NCI-H2227 treated with DMSO at 0.1 percent for 48 hours (cell line): ENCODE data around the gene ARHGAP22.

ENCODE experiments used
- DNase-seq: peaks from one replicate; lab custom pipeline; 2025; lab: John Stamatoyannopoulos, UW

ARHGAP22 gene

DNA sequence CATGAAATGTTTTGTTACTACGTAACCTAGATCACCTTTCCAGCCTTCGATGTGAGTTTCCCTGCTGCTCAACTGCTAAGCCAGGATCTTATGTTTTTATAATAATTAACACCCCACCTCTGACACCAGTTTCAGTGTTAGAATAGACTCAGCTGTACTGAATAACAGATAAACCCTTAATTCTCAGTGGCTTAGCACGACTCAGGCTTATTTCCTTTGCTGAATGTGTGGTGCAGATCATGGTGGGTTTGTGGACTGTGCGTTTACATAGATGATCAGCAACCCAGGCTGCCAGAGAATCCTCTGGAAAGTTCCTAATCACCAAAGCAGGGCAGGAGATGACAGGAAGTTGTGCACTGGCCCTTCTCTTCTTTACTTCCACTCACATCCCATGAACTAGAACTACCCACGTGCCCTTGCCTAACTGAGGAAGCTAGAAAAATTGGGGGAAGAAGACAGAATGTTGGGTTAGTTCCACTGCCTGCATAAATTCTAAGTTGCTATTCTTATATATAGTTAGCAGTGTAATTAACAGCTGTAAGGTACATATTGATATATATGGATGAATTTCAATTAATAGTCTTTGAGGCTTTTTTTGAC lies 186.6 kb downstream of the ARHGAP22 start:
- DNase-seq: no peak

DNA sequence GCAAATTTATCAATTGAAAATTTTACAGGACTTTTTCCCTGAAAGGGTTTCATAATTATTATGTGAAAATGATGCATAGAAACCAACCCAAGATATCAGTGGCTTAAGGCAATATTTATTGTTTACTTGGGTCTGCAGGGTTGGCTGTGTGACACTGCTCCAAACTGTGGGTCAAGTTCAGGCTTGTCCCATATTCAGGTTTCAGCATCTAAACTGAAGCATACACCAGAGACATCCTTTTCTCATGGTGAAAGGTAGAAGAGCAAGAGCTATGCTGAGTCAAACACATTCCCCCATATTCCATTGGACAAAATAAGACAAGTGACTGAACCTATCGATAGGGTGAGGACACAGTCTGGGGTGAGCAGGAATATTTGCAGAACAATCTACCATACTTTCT lies 187.5 kb downstream of the ARHGAP22 start:
- DNase-seq: no peak

DNA sequence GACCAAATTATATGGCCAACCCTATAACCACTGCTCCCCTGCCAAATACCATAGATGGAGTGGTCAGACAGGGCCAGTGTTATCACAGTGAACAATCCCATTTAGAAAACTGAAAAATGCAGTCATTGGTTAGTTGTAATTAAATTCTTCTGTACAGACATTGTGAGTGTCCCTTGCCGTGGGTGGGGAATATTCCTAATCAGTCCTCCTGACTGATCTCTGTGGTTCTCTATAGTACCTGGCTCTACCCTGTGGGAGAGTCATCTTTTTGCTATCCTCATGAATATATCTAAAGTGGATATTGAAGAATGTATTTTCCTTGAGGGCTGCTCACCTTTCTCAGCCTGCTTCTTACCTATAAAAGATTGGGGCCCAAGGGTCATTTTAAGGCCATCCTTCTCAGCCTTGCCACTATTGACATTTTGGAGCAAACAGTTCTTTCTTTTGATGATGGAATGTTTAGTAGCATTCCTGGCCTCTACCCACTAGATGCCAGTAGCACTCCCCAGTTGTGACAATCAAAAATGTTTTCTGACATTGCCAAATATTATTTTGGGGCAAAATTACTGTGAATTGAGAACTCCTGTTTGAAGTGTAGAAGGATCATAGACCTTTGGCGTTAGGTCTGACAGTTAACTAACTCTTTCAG lies 188.2 kb downstream of the ARHGAP22 start:
- DNase-seq: no peak

DNA sequence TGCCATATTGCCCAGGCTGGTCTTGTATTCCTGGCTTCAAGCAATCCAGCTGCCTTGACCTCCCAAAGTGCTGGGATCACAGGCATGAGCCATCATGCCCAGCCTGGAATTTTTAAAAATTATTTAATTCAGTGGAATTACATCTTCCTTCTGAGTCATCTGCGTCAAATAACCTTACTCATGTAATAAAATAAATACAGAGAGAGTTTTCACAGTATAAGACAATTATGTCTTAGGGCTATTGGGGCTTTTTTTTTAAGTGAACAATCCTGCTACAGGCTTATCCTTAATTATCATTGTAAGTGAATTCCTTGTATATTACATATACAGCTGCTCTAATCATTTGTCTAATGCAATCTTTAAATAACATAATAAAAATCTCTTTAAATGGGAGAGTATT lies 190.1 kb downstream of the ARHGAP22 start:
- no peak for DNase-seq

DNA sequence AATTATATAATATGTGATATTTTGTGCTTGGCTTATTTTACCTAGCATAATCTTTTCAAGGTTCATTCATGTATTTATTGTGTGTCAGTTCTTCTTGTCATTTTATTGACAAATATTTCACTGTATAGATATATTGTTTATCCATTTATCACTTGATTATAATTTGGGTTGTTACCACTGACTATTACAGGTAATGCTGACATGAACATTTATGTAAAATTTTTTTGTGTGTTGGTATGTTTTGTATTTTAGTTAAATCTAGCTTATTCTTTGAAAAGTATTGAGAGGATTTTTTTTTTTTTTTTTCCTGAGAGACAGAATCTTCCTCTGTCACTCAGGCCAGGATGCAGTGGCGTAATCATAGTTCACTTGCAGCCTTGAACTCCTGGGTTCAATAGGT lies 190.7 kb downstream of the ARHGAP22 start:
- no peak for DNase-seq

DNA sequence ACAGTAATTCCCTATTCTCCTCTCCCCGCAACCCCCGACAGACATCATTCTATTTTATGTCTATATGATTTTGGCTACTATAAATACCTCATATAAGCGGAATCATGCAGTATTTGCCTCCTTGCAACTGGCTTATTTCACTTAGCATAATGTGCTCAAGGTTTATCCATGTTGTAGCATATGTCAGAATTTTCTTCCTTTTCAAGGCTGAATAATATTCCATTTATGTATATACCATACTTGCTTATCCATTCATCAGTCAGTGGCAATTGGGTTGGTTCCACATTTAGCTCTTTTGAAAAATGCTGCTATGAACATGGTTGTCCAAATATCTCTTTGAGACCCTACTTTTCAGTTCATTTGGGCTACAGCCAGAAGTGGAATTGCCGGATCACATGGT lies 191.9 kb downstream of the ARHGAP22 start:
- no peak for DNase-seq

DNA sequence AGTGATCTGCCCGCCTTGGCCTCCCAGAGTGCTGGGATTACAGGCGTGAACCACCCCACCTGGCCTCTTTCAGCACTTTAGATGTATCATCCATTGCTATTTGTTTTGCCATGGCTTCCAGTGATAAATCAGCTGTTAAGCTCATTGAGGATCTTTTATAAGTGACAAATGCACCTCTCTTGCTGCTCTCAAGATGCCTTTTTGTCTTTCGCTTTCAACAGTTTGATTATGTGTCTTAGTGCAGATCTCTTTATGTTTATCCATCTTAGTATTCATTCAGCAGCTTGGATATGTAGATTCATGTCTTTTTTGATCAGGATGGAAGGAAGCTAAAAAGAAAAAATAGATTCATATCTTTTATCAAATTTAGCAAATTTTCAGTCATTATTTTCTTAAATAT lies 192.8 kb downstream of the ARHGAP22 start:
- no peak for DNase-seq

DNA sequence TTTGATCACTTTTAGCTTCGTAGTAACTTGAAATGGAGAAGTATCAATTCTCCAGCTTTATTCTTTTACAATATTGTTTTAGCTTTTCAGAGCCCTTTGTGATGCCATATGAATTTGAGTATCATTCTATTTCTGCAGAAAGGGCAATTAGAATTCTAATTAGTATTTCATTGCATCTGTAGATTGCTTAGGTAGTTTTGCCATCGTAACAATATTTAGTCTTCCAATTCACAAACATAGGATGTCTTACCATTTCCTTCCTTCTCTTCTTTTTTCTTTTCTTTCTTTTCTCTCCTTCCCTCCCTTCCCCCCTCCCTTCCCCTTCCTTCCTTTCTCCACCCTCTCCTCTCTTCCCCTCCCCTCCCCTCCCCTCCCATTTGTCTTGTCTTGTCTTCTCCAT lies 193.4 kb downstream of the ARHGAP22 start:
- DNase-seq: no peak

DNA sequence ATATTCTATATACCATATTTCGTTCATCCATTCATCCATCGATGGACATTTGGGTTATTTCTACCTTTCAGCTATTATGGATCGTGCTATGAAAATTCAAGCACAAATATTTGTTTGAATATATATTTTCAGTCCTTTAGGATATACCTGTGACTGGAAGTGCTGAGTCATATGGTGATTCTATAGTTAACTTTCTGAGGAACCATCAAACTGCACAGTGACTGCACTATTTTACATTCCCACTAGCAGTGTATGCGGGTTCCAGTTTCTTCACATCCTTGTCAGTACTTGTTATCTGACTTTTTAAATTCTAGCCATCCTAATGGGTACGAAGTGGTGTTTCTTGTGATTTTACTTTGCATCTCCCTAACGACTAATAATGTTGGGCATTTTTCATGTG lies 194.4 kb downstream of the ARHGAP22 start:
- DNase-seq: no peak

DNA sequence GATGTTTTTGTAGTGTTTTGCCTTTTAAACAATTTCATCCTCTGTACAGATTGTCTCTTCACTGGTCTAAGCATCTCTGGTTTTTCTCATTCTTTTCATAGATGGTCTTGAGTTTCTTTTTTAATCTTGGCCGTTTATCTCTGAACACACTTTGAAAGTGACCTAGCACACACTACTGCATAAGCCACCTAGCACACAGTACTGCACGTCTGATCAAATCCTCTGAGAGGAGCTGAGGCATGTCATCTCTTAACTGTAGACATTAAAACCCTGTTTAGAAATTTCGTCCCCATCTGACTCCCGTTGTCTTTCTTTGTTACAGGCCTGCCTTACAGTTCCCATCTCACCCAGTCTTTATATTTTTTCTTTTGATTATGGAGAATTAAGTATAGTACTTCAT lies 198.2 kb downstream of the ARHGAP22 start:
- DNase-seq: no peak

DNA sequence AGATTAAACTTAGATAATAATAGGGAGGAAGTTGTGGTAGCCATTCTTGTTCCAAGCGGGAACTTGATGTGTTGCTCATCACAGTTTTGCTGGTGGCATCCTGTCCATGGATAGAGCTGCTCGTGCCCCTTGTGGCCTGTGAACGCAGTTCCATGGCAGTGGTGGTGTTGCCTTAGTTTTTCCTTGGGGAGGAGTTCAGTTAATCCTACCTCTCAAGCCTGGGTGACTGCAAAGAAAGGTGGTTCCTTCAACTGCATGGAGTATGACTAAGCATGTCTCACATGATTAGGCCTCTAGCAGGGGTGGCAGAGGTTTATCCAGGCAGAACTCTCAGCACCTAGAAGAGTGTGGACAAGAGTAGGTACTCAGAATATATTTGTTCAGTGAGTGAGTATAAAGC lies 198.7 kb downstream of the ARHGAP22 start:
- DNase-seq: no peak

DNA sequence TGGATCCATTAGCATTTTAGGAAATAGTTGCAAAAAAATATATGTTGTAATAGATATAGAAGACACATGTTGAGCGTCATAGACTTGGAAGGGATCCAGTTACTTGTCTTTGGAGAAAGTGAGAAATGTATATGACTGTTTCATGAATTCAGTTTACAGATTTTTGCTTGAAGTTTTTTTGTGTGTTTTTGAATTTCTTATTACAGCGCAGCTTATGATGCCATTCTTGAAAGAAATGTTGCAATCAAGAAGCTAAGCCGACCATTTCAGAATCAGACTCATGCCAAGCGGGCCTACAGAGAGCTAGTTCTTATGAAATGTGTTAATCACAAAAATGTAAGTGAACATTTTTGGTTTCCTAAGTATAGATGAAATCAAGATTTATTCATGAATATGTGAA lies 200.2 kb downstream of the ARHGAP22 start:
- no peak for DNase-seq

DNA sequence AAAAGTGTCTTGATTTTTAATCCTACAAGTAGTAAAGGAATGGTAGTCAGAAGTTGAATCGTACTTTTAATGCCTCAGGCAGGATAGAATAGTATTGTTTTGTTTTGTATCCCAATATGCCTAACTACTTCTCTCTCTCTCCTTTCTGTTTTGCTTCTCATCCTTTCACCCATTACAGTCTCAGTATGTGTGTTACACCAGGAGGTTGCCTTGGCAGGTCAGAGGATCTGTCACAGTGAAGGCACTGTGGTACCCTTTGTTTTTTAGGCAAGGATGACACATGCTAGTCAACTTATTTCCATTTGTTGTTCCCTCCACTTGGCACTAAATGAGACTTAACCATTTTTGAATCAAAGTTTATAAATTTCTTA lies 204.0 kb downstream of the ARHGAP22 start:
- no peak for DNase-seq

DNA sequence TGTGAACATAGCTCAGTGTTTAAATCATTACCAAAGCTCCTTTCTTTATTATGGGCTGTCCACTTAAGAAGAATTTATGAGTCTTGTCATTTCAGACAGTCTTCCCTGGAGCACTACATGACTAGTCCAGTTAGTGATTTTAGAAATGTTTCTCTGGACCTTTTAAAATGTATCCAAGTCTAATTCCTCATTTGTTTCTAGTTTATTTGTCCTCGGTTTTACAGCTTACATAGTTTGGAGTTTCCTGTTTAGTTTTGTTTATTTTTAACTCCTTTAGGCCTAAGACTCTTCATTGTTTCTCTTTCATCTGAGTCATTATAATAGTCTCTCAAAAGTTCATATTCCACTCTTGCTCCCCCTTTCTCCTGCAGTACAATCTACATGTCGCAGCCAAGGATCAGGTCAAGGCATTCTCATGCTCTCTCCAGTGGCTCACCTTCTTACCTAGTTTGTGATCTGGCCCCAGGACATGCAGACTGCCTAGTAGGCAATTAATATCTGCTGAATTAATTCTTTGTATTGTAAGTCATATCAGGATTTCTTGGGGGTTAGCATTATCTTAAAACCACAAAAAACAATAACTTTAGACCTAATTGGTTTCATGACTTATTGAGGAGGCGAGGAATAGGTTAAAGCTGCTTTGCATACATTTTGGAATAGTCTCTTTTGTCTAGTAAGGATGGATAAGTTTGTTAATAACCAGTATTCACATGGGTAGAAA lies 204.6 kb downstream of the ARHGAP22 start:
- DNase-seq: no peak

DNA sequence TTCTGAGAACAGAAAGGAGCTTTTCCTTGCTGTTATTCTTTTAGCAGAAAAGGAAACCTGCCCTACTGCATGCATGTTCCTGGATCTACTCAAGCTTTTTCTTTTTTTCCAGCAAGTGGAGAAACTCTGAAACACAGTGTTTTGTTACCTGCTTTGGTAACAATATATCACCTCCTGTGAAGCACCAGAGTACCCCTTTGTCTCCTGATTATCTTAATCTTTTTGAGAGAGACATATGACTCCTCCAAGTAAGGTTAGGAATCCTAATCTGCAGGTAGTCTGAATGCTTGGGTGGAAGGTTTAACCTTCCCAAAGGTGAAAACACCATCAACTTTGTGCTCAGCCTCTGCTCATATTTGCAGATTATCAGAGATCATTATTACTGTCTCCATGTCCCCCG lies 205.3 kb downstream of the ARHGAP22 start:
- no peak for DNase-seq

DNA sequence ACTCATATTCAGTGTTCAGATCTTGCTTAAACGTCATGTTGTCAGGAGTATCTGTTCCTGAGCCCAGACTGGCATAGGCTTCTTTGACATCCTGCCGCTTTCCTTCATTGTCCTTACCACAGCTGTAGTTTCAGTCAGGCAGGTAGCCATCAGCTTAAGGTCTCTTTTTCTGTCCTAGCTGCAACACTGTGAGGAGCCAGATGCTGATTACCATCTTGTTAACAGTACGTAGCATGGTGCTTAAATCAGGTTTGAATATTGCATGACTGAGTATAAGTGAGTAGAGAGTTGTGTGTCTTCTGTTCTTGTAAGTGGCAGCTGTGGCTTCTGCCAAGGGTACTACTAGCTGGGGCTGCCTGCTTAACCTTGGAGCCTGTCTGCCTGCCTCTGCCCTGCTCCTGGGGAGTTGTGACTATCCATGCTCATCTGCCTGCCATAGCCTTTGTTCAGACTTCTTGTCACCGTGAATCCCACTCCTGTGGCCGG lies 205.8 kb downstream of the ARHGAP22 start:
- DNase-seq: no peak

DNA sequence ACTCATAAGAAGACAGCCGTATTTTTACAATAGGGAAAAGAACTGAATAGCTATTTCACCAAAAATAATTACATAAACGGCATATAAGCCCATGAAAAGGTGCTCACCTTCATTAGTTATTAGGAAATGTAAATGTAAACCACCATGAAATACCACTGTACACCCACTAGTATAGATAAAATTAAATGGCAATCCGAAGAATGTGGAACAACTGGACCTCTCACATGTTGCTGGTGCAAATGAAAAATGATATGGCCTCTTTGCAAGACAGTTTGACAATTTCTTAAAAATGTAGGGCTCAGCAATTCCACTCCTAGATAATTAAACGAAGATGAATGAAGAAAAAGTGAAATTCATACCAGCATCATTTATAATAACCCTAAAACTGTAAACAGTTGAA lies 206.6 kb downstream of the ARHGAP22 start:
- DNase-seq: no peak
